MCF 10A (cell line): ENCODE results near the gene CYB5RL. TPM values are rescaled to one million over a fixed set of nuclear protein-coding genes. Genes with fewer than 3 reads are reported as not detected.

ENCODE experiments used
- BruUV-seq: library from RNA; stranded (reverse); fragments of 400-500 nt; replicated peaks from 2 replicates; lab custom pipeline; 2021; lab: Mats Ljungman, UMichigan
- CTCF ChIA-PET: fragments of 300-600 bp; sonication (Branson Sonifier 250); formaldehyde crosslinking; extraction: SDS; loops from one replicate; lab custom pipeline; 2021; ENCODE audit warnings: antibody characterized with exemption, inconsistent platforms; lab: Yijun Ruan, JAX
- POLR2A ChIA-PET: fragments of 300-600, 350-650 bp; sonication (Branson Sonifier 250); formaldehyde crosslinking; extraction: SDS; loops from one replicate; lab custom pipeline; 2020; ENCODE audit warnings: antibody characterized with exemption, inconsistent platforms; lab: Yijun Ruan, JAX
- DNase-seq: peaks from one replicate; pipeline ENCODE4 v3.0.0-alpha.2; 2018; ENCODE audit not compliant: unreplicated experiment
- H3K27ac Mint-ChIP-seq: one replicate; pipeline ENCODE4 v1.8.0; 2022; ENCODE audit warnings: mild to moderate bottlenecking, low read depth, mixed read lengths; ENCODE audit not compliant: unreplicated experiment
- H3K27me3 Mint-ChIP-seq: one replicate; pipeline ENCODE4 v1.8.0; 2022; ENCODE audit warnings: mixed read lengths; ENCODE audit not compliant: insufficient read depth, unreplicated experiment
- H3K36me3 Mint-ChIP-seq: one replicate; pipeline ENCODE4 v1.8.0; 2022; ENCODE audit warnings: mild to moderate bottlenecking, moderate library complexity, mixed read lengths; ENCODE audit not compliant: insufficient read depth, unreplicated experiment
- H3K4me1 Mint-ChIP-seq: one replicate; pipeline ENCODE4 v1.8.0; 2022; ENCODE audit warnings: mixed read lengths; ENCODE audit not compliant: insufficient read depth, unreplicated experiment
- H3K4me3 Mint-ChIP-seq: one replicate; pipeline ENCODE4 v1.8.0; 2022; ENCODE audit warnings: mild to moderate bottlenecking, moderate library complexity, mixed read lengths; ENCODE audit not compliant: unreplicated experiment
- H3K9me3 Mint-ChIP-seq: one replicate; pipeline ENCODE4 v1.8.0; 2022; ENCODE audit warnings: mixed read lengths; ENCODE audit not compliant: unreplicated experiment
- CTCF ChIP-seq: fragments of 200-600 bp; IDR thresholded peaks from one replicate; pipeline ENCODE4 v1.8.0; 2022; ENCODE audit warnings: antibody characterized with exemption, mild to moderate bottlenecking; ENCODE audit not compliant: unreplicated experiment
- intact Hi-C: fragments of 100-400 bp; cut with micrococcal nuclease; formaldehyde crosslinking; loops from 2 replicates; pipeline ENCODE4 v1.14.1; 2022
- total RNA-seq: library from RNA; stranded (reverse); gene quantifications from 2 replicates; pipeline ENCODE4 v1.2.3, GENCODE V29; 2022

Gene CYB5RL
- total RNA-seq, 1 experiment from 2014 or later: 4.6 TPM

- Mint-ChIP-seq H3K27me3 (no peaks in the 10 kb centered on the region), H3K4me1 (no peaks in the 10 kb centered on the region), H3K9me3 (no peaks in the 10 kb centered on the region), H3K4me3 (no peak overlapping the region), H3K27ac (no peak overlapping the region), H3K36me3 (peaks cover 59% of the 10 kb centered on the region)
- DNase-seq: no peak
- POLR2A ChIA-PET: interaction anchor here (0.6 kb wide), 1 partner anchor 33 kb away, joined by 3 read pairs; no protein-coding TSS in a partner anchor
- CTCF ChIA-PET: interaction anchor here (0.8 to 1.4 kb wide), 3 partner anchors 20 to 260 kb away, joined by 3 to 4 read pairs (median 3); no protein-coding TSS in a partner anchor
- TF ChIP-seq CTCF: no peak
- BruUV-seq: no TSS peak
- intact Hi-C loops: no loop called here
Observed at GRCh38 chr1:54220004-54220811, 20.4 kb upstream of the CYB5RL start.

- Mint-ChIP-seq H3K27ac (no peak overlapping the region), H3K9me3 (no peaks in the 10 kb centered on the region), H3K4me1 (no peaks in the 10 kb centered on the region), H3K4me3 (no peak overlapping the region), H3K27me3 (no peaks in the 10 kb centered on the region), H3K36me3 (peaks cover 64% of the 10 kb centered on the region)
- no peak for TF ChIP-seq CTCF
- DNase-seq: no peak
- intact Hi-C loops: no loop called here
- CTCF ChIA-PET: interaction anchor here (0.8 to 1.6 kb wide), 4 partner anchors 19 to 260 kb away, joined by 3 to 4 read pairs (median 3); no protein-coding TSS in a partner anchor
- POLR2A ChIA-PET: interaction anchor here (0.6 kb wide), 1 partner anchor 33 kb away, joined by 3 read pairs; no protein-coding TSS in a partner anchor
- BruUV-seq: no TSS peak
Observed at GRCh38 chr1:54219688-54220003, 19.8 kb upstream of the CYB5RL start.

- Mint-ChIP-seq H3K27me3 (no peaks in the 10 kb centered on the region), H3K27ac (peak overlapping the region; percentile 35), H3K4me1 (no peaks in the 10 kb centered on the region), H3K9me3 (no peaks in the 10 kb centered on the region), H3K4me3 (no peak overlapping the region), H3K36me3 (peaks cover 66% of the 10 kb centered on the region)
- ChIA-PET POLR2A (interaction anchor here (0.6 kb wide), 1 partner anchor 34 kb away, joined by 3 read pairs; no protein-coding TSS in a partner anchor), CTCF (interaction anchor here (0.6 to 1.6 kb wide), 4 partner anchors 18 to 259 kb away, joined by 3 to 4 read pairs (median 3); partner anchors contain the start of genes TCEANC2 and TMEM59)
- intact Hi-C loops: no loop called here
- DNase-seq: no peak
- TF ChIP-seq CTCF: no peak
- no TSS peak for BruUV-seq
Observed at GRCh38 chr1:54218883-54219687, 19.3 kb upstream of the CYB5RL start.

GRCh38 chr1:54215523-54215922 is 15.7 kb upstream of the CYB5RL start:
- POLR2A ChIA-PET: no interaction called here
- H3K27ac Mint-ChIP-seq: no peak overlapping the region
- H3K36me3 Mint-ChIP-seq: peaks cover 76% of the 10 kb centered on the region

More at GRCh38 chr1:54215523-54215922, 15.7 kb upstream of the CYB5RL start:
- no peaks in the 10 kb centered on the region for H3K27me3 Mint-ChIP-seq
- H3K4me3 Mint-ChIP-seq: no peak overlapping the region
- TF ChIP-seq CTCF: no peak
- no peaks in the 10 kb centered on the region for H3K9me3 Mint-ChIP-seq
- intact Hi-C loops: no loop called here
- no peak for DNase-seq
- BruUV-seq: no TSS peak
- no peaks in the 10 kb centered on the region for H3K4me1 Mint-ChIP-seq
- CTCF ChIA-PET: no interaction called here
